HuH-7.5 (cell line): ENCODE measurements around the gene UBE2E1.
"Not testable (repeated sequence)": the region's sequence is repeated elsewhere in the genome, so short reads cannot be mapped to it uniquely, and the experiment has no call there.

ENCODE experiments used
- DNase-seq: peaks from one replicate; pipeline ENCODE4 v3.0.0; 2011; ENCODE audit warnings: low spot score

Gene UBE2E1

DNA sequence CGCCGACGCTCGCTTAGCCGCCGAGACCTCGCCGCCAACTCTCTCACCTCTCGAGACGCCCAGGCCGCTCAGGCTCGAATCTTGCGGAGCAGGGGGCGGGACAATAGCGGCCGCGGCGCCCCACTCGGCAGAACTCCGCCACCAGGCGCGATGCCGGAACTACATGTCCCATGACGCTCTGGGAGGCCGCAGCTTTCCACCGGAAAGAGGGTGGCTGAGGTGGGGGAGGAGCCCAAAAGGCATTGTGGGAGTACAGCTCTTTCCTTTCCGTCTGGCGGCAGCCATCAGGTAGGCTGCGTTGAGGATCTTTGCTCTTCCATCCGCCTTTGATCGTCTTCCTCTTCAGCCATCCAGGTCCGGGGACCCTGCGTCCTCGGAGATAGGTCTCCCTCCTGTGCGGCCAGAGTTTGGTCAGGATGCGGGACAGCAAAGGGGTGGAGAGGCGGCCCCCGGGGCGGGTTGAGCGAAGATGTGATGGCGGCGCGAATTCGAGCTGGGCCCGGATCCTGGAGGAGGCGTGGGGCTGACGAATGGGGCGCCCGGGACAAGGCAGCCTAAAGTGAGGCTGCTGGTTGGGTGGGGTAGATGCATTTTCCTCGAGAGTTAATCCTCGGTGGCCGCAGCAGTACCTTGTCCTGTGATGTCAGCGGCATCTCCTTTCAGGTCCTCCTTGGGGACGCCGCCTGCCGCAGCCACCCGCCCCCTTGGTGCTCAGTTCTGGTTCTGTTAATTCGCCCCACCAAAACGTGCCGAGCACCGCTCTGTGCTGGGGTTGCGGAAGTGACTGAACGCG is 111.3 kb downstream of the UBE2E1 start, which contains the start of the genes NKIRAS1 and RPL15:
Gene NKIRAS1 (minus strand): TSS at position 105 of the 793 bp plus-strand sequence. CDS start 6,086 bp downstream, outside the sequence.
Gene RPL15 (plus strand): TSS at position 247 of the 793 bp plus-strand sequence. CDS start 728 bp downstream, outside the sequence.
- peak; percentile 92 for DNase-seq

DNA sequence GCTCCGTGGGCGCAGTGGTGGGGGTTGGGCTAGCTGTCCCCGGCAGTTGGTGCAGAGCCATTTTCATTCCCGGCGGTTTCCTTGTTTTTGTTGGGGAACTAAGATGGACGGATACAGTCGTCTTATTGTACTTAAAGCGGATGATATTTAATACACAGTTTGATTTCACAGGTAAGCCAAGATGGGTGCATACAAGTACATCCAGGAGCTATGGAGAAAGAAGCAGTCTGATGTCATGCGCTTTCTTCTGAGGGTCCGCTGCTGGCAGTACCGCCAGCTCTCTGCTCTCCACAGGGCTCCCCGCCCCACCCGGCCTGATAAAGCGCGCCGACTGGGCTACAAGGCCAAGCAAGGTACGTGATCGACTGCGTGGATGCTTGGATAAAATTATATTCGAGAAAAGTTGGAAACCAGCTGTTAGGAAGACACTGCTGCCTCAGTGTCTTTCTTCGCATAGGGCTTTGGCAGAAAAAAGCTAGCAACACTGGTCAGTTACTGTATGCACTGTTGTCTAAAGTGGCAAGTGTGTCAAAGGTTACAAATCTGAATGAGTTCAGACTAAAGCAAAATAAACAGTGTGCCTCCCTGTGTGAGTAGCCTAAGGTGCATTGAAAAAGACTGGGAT is 112.0 kb downstream of the UBE2E1 start:
- peak; percentile 26 for DNase-seq

DNA sequence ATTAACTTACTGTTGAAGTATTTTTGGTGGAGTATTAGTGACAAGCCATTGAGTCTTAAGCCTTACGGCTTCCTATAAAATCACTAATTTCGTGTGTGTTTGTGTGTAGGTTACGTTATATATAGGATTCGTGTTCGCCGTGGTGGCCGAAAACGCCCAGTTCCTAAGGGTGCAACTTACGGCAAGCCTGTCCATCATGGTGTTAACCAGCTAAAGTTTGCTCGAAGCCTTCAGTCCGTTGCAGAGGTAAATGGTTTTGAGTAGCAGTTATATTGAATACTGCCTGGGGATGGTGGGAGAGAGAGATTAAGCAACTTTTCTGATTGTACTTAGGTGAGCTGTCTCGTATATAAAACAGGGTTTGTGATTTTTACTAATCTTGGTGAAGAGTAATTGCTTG is 112.6 kb downstream of the UBE2E1 start:
- DNase-seq: not testable (repeated sequence)

DNA sequence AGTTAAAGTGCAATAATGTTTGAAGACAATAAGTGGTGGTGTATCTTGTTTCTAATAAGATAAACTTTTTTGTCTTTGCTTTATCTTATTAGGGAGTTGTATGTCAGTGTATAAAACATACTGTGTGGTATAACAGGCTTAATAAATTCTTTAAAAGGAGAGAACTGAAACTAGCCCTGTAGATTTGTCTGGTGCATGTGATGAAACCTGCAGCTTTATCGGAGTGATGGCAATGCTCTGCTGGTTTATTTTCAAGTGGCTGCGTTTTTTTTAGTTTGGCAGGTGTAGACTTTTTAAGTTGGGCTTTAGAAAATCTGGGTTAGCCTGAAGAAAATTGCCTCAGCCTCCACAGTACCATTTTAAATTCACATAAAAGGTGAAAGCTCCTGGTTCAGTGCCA is 113.9 kb downstream of the UBE2E1 start:
- DNase-seq: no peak

DNA sequence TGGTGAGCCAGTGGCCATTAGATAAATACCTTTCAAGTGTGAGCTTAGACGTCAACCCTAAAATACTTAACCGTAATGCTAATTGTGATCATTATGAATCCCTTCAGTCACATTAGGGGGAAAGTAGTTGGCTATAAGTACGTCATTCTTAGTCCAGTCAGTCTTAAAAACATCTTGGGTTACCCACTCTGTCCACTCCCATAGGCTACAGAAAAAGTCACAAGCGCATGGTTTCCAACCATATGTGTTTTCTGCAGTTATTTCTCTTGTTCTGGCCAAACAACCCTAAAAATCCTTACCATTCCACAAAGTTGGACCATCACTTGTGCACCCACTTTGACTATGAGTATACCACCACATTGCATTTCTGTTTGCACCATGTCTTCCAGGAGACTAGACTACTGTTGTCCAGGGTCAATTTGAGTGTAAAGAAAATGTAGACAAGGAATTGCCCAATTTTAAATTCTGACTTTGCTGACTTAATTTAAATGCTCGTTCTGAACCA is 114.4 kb downstream of the UBE2E1 start:
- no peak for DNase-seq

DNA sequence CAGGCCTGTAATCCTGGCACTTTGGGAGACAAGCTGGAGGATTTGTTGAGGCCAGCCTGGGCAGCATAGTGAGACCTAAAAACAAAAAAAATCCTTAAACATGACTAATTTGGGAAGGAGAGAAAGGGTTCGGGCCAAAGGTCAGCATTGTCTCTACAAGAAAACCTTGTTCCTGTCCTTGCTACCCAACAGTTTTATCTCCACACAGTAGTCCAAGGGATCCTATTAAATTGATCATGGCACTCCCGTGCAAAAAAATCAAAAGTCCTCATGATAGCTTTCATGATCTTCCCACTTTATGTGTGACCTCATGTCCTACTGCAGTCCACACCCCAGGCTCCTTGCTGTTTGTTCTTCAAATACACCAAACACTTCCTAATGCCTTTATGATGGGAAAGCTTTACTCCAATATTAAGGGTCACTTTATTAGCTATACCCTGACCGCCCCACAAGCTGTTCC is 115.3 kb downstream of the UBE2E1 start:
- DNase-seq: no peak

DNA sequence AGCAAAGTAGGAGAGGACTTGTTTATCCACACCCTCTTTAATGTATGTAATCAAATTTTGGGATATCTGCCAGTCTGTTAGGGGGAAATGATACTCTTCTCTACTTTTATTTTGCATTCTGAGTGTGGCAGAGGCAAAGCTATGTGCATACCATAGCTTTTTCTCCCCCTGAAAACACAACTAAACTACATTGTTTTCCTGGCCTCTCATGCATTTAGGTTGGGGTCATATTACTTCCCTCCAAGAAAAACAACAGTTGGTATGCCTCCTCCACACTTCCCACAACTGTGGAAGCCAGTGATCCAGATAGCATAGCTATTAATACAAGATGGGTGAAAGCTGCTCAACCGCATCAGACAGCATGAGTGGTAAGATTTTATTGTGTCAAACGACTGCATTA is 118.0 kb downstream of the UBE2E1 start:
- no peak for DNase-seq

DNA sequence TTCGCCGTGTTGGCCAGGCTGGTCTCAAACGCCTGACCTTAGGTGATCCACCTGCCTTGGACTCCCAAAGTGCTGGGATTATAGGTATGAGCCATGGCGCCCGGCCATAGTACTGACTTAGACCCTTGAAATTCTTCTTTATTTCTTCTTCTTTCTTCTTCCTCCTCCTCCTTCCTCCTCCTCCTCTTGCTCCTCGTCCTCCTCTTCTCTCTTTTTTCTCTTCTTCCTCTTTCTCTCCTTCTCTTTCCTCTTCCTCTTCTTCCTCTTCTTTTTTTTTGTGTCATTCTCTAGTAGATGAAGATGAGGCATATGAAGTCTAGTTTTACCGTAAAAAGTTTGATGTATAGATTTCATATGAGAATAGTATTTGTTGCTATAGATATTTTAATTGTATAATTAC is 120.5 kb downstream of the UBE2E1 start:
- DNase-seq: no peak

DNA sequence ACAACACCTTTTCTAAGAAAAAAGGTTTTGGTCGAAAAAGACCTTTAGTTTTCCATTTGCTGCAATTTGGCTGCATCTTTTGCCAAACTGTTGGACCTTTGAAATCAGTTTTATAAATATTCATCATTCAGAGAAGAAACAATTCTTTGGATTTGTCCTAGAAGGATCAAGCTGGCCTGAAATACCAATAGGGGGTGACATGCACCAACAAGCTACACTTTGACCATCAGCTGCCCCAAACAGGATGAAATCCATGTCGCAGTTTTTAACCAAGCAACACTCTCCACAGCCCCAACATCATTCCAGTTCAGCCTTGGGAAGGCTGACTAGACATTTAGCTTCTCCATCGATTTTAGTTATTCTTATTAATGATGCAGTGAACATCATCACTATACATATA is 121.0 kb downstream of the UBE2E1 start:
- DNase-seq: no peak

DNA sequence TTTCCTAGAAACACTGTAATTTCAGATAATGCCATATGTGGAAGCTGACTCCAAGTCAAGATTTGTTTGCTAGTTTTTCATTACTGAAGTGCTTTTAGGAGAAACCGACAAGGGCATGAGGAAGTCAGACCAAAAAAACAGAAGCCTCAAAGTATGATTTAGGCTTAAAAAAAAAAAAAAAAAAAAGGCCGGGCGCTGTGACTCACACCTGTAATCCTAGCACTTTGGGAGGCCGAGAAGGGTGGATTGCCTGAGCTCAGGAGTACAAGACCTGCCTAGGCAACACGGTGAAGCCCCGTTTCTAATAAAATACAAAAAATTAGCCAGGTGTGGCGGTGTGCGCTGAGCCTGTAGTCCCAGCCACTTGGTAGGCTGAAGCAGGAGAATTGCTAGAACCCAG is 122.8 kb downstream of the UBE2E1 start:
- DNase-seq: no peak

DNA sequence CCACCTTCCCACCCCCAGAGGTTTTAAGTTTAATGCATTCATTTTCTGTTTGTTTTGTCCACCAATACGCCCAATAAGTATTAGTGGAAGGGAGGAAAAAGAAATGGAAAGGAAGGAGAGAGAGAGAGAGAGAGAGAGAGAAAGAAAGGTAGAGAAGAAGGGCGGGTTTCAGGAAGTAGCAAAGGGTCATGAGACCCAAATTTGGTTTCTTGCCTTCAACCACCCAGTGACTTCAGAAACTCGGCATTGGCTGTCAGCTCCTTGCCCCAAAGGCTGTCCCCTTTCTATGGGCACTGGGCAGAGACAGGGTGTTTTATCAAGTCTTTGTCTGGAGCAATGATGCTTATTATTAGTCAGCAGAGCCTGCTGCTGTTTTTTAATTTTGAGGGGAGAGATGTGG is 125.8 kb downstream of the UBE2E1 start:
- DNase-seq: no peak

DNA sequence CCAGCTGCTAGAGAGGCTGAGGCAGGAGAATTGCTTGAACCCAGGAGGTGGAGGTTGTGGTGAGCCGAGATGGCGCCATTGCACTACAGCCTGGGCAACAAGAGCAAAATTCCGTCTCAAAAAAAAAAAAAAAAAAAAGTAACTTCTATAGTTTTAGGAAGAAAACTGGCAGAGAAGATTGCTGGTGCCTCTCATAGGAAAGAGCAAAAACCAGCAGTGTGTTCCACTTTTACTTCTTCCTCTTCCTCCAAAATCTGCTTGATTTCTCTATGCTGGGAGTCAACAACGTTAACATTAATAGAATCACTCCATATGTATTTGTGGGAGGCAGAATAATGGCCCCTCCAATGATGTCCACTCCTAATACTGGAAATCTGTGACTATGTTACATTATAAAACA is 126.8 kb downstream of the UBE2E1 start:
- DNase-seq: no peak

DNA sequence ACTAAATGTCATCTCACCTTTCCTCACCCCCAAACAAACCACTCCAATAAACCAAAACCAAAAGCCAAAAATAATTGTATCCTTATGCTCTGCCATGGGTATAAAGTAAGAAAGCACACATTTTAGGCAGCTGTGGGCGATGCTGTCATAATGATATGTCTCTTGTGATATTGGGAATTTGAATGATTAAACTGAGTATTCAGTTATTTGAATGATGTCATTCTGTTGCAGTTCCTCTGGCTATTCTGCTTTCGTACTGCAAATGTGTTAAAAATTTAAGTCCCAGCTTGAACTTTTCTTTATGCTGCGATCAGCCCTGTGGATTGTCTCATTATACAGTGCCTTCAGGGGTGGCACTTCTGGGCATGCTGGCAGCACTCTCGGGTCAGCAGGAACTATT is 128.5 kb downstream of the UBE2E1 start:
- no peak for DNase-seq

DNA sequence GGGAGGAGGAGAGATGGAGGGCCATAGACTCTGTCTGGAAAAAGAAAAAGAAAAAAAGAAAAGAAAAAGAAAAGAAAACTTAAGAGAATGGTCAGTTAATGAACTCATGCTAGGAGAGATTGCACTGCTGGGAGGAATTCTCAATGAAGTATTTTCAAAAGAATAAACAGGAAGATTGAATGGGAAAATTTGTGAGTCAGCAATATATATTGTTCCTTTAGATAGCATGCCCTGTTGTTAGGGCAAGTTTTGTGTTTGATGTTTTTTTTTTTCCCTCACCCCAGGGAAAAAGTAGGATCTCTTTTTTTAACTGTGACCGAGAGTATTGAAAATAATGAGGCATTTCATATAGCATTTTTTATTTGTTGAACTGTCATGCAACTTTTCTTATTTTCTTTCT is 131.5 kb downstream of the UBE2E1 start:
- DNase-seq: no peak

DNA sequence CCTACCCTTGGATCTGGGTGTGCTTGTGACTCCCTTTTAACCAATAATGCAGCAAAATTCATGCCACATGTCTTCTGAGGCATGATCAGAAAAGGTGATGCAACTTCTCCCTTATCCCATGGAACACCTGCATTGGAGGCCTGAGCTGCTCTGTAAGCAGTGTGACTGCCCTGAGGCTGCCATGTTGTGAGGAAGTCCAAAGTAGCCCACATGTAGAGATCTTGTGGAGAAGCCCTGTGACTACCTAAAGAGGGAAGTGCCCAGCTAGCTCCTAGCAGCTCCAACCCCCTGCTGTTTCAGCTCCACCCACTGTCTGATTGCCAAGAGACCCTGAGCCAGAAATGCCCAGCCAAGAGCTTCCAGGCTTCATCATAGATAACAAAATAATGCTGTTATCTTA is 132.9 kb downstream of the UBE2E1 start:
- DNase-seq: no peak

DNA sequence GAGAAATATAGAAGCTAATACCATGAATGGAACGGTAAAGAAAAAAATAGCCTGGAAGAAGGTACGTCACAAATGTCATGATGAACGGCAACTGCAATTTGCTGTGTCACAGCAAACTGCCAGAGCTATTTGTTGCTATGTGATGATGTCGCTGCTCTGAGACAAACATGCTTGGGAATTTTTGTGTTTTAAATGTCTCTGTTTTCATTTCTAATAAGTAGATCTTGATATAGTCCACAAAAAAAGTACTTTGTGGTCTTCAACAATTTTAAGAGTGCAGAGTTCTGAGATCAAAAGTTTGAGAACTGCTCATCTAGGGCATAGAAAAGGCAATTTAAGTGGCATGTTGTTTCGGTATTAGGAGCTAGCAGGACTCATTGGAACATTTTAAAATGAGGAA is 135.0 kb downstream of the UBE2E1 start:
- DNase-seq: no peak
